DMS53 treated with DMSO at 0.1 percent for 48 hours (cell line): Measurements from ENCODE around the gene DHX57.
A peak's percentile ranks its signal among the peaks of the same experiment; 100 is the strongest.

ENCODE experiments used
- DNase-seq: peaks from one replicate; lab custom pipeline; 2025; ENCODE audit not compliant: unreplicated experiment; lab: John Stamatoyannopoulos, UW

Gene DHX57

DNA sequence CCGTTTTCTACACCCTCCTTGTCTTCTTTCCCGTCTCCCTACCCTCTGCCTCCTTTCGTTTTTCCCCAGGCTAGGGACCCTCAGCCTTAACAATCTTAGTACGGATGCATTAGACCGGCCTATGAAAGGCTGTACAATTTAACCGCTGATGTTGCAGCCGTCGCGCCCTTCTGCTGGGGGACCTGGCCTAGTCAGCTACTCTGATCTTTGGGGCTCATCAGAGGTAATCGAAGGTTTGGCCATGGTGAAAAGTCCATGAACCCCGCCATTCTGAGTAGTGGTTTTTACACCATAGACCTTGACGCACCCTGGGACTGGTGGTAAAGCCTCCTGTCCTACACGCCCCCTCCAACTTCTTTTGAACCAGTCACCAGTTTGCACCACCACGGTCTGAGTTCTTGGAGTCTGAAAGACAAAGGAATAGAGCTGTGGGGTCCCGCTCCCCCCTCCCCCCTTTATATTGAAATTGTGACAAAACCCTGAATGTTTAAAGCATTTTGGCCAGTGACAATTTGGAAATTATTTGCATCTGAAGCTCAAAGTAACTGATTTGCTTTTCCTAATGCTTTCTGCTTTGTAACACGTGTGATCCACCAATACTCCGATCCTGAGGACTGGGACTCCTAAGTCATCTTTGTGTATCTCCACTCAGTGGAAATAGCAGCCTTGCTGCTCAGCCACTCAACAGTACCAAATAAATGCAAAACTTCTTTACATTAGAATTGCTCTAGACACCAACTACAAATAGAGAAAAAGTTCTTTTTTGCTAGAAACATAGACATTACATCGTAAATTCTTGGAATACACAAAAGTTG lies 123.9 kb downstream of the DHX57 start:
- DNase-seq, result no peak

DNA sequence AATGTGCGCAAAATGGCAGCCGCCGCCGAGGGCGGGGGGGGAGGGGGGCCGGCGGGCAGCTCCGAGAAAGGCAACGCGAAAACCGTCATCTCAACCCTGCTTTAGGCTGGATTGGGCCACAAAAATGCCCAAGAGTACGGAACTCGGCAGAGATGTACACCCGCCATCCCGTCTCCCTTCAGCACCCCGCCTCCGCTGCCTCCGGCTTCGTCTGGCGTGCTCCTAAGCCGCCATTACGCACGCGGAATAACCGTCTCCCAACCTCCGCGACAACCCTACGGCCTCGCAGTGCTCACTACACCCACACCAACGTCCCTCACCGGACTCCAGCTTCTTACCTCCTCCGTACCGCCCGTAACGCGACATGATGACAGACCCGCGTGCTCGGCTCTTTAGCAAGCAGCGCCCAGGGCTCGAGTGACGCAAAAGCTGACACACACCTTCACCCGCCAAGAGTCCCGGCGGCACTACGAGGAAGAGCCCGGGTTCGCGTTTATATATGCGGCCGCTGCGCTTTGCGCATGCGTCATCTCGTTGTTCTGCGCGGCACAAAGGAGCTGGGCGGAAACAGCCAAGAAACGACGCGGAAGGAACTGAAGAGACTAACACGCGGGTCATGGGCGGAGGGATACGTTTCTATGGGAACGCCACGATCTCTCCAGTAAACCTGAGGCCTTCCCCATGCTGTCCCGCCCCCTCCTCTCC lies 124.7 kb downstream of the DHX57 start, which contains the start of gene SRSF7:
Gene SRSF7, minus strand, starts transcription at position 471 of the 705 bp plus-strand sequence. Its CDS starts 105 bp downstream, at position 366.
- DNase-seq, result peak; percentile 92

DNA sequence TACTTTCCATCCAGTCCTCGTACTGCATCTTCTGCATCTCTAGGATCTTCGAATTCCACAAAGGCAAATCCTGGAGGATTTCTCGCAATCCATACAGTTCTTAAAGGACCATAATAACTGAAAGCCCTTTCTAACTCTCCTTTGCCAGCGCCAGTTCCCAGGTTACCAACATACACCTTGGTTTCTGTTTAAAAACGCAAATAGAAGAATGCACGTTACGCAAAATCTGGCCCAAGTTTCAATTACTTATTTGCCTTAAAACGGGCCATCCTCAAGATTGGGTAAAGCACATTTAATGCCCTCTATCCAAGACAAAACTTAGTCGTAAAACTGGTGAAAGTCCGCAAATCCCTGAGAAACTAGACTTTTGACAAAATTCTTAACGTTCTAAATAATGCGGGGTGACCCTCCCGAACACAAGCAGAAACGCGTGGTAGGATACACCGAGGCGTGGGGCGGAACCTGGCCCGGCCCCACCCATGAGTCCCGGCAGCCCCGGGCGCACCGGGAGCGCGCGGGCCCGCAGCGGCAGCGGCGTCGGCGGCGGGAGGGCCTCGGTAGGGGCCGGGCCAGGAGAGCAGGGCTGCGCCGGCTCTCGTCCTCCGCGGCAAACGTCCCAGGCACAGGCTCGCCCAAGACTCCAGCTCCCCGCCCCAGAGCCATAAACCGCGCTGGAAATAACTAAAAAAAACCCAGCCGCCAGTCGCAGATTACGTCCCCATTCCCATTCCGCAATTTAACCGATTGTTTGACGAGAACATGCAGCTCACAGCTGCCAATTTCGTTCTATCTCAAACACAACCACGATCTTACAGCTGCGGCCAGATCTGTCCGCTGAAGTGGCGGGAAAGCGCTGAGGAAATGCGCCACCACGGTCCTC lies 125.5 kb downstream of the DHX57 start:
- no peak for DNase-seq

DNA sequence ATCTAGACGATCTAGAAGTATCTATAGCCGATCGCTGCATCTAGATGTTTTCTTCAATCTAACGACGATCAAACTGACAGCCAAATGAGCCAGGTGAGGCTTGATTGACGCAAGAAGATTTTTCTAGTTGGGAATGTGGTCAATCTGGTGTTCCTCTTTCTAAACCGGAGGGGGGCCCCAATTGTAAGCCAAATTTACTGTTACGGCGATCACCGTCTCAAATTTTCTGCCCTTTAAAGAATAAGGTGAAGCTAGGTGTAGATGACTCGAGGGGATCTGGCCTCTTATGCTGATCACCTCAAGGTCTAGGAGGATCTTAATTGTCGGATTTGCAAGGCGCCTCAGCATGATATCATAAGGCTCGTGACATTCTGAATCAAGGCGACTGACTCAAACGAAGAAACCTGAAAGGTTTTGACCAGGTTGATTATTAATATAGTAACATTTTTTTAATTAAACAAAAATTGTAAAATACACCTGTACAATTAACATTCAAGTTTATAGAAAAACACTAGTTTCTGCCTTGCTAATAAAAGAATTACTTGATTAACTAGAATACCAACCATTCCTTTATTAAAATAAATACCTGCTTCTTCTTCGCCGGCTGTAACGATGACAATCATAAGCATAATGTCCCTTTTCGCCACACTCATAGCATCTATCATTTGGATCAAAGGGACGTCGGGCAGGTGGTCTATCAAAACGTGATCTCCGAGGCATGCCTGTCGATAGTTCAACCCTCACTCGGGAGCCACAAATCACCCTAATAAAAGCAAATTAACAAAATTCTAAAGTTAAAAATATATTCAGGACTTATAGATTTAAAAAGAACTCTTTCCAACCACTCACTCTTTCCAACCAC lies 126.6 kb downstream of the DHX57 start:
- no peak for DNase-seq

DNA sequence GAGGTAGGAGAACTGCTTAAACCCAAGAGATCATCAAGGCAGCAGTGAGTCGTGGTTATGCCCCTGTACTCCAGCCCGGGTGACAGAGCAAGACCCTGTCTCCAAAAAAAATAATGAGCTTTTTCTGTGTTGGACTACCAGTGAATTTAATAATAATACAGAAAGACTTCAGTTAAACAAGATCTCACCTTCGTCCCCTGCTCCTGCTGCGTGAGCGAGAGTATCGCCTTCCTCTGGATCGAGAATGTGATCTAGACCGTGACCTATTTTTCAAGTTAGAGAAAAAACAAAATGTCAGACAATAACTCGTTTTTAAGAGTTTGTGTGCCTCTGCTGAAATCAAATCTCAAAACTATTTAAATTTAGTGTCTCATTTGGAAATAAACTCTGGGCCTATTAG lies 127.3 kb downstream of the DHX57 start:
- DNase-seq, result no peak

DNA sequence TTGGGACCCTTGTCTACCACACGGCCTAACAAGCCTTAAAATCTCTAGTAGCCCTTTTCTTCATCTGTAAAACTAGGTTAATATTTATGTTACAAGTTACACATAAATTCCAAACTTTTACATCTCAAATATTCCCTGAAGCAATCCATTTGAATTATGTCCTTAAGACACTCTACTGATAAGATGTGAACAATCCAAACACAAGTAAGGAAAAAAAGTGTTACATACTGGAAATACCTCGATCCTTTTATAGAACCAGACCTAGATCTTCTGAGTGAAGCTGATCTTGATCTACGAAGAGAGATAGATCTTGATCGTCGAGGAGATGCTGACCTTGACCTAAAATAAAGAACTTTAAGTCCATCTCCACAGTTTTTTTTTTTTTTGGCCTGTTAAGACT lies 127.9 kb downstream of the DHX57 start:
- no peak for DNase-seq
